GM18873 (cell line): ENCODE results near the gene PTPRK.

Experiments used
- ATAC-seq: cut with Tn5 transposase; IDR thresholded peaks from one replicate; pipeline ENCODE4 v1.9.1; 2021; ENCODE audit warnings: mild to moderate bottlenecking, moderate library complexity, moderate number of reproducible peaks; ENCODE audit not compliant: unreplicated experiment, low FRiP score

PTPRK gene

GRCh38 chr6:128311944-128312570 lies 208.3 kb downstream of the PTPRK start:
- no peak for ATAC-seq

GRCh38 chr6:128310451-128310850 lies 209.9 kb downstream of the PTPRK start:
- no peak for ATAC-seq

- no peak for ATAC-seq
These were observed 212.7 kb downstream of the PTPRK start for GRCh38 chr6:128307671-128308070.

GRCh38 chr6:128305976-128306375 lies 214.4 kb downstream of the PTPRK start:
- no peak for ATAC-seq

GRCh38 chr6:128305228-128305627 lies 215.2 kb downstream of the PTPRK start:
- no peak for ATAC-seq

- ATAC-seq, result no peak
These were observed 216.5 kb downstream of the PTPRK start for GRCh38 chr6:128303870-128304269.

GRCh38 chr6:128302942-128303341 lies 217.5 kb downstream of the PTPRK start:
- ATAC-seq, result no peak

- no peak for ATAC-seq
These were observed 224.7 kb downstream of the PTPRK start for GRCh38 chr6:128295670-128296069.

- no peak for ATAC-seq
These were observed 230.2 kb downstream of the PTPRK start for GRCh38 chr6:128290221-128290620.

- no peak for ATAC-seq
These were observed 236.3 kb downstream of the PTPRK start for GRCh38 chr6:128284128-128284527.

- no peak for ATAC-seq
These were observed 237.4 kb downstream of the PTPRK start for GRCh38 chr6:128282961-128283360.

- no peak for ATAC-seq
These were observed 239.4 kb downstream of the PTPRK start for GRCh38 chr6:128280960-128281359.

- no peak for ATAC-seq
These were observed 240.3 kb downstream of the PTPRK start for GRCh38 chr6:128280066-128280465.

GRCh38 chr6:128278836-128279235 lies 241.6 kb downstream of the PTPRK start:
- ATAC-seq, result no peak

- ATAC-seq, result no peak
These were observed 243.0 kb downstream of the PTPRK start for GRCh38 chr6:128277379-128277778.

- ATAC-seq, result no peak
These were observed 244.1 kb downstream of the PTPRK start for GRCh38 chr6:128276311-128276710.

- no peak for ATAC-seq
These were observed 244.7 kb downstream of the PTPRK start for GRCh38 chr6:128275681-128276080.

- ATAC-seq, result no peak
These were observed 245.4 kb downstream of the PTPRK start for GRCh38 chr6:128275030-128275429.

- ATAC-seq, result no peak
These were observed 248.9 kb downstream of the PTPRK start for GRCh38 chr6:128271527-128271926.

GRCh38 chr6:128271011-128271410 lies 249.4 kb downstream of the PTPRK start:
- no peak for ATAC-seq

GRCh38 chr6:128266946-128267345 lies 253.5 kb downstream of the PTPRK start:
- no peak for ATAC-seq

- ATAC-seq, result no peak
These were observed 254.7 kb downstream of the PTPRK start for GRCh38 chr6:128265706-128266105.
